NT2/D1 (cell line): Measurements from ENCODE around the gene CENPH.
"Not testable (repeated sequence)": the region's sequence is repeated elsewhere in the genome, so short reads cannot be mapped to it uniquely, and the experiment has no call there.

Experiments used
- DNase-seq: peaks from one replicate; pipeline ENCODE4 v3.0.0-alpha.2; 2011; ENCODE audit warnings: low read depth, low spot score
- H3K27me3 ChIP-seq: 2 replicates; pipeline ENCODE4 v1.6.0; 2011; ENCODE audit warnings: mild to moderate bottlenecking; ENCODE audit not compliant: insufficient read length, insufficient read depth
- H3K36me3 ChIP-seq: 2 replicates; pipeline ENCODE4 v1.6.1; 2011; ENCODE audit warnings: mild to moderate bottlenecking, low read length, mixed read lengths; ENCODE audit not compliant: insufficient read depth, insufficient read length
- H3K4me1 ChIP-seq: 2 replicates; pipeline ENCODE4 v1.5.1; 2011; ENCODE audit not compliant: insufficient read depth, insufficient read length
- H3K4me3 ChIP-seq: 2 replicates; pipeline ENCODE4 v1.5.1; 2011; ENCODE audit warnings: low read depth; ENCODE audit not compliant: insufficient read length
- H3K9ac ChIP-seq: 2 replicates; pipeline ENCODE4 v1.6.0; 2011; ENCODE audit warnings: low read depth; ENCODE audit not compliant: insufficient read length
- H3K9me3 ChIP-seq: 2 replicates; pipeline ENCODE4 v1.5.1; 2011; ENCODE audit warnings: mild to moderate bottlenecking, low read length; ENCODE audit not compliant: insufficient read depth
- SUZ12 ChIP-seq: IDR thresholded peaks from 2 replicates; pipeline ENCODE4 v1.6.1; 2011; ENCODE audit not compliant: insufficient read length, insufficient read depth; ENCODE audit errors: extremely low read depth
- YY1 ChIP-seq: IDR thresholded peaks from 2 replicates; pipeline ENCODE4 v1.6.1; 2011; ENCODE audit not compliant: insufficient read length, insufficient read depth
- ZNF274 ChIP-seq: IDR thresholded peaks from 2 replicates; pipeline ENCODE4 v1.6.1; 2011; ENCODE audit warnings: mild to moderate bottlenecking, low read depth, low read length

The CENPH gene

GRCh38 chr5:69224520-69224919 lies 35.1 kb downstream of the CENPH start:
- Histone ChIP-seq H3K4me3 (no peak overlapping the region), H3K4me1 (no peaks in the 10 kb centered on the region)
- no peak for TF ChIP-seq YY1
- TF ChIP-seq SUZ12 = no peak
- no peak for TF ChIP-seq ZNF274

GRCh38 chr5:69225860-69226259 lies 36.5 kb downstream of the CENPH start:
- no peaks in the 10 kb centered on the region for H3K9me3 ChIP-seq
- H3K27me3 ChIP-seq = no peaks in the 10 kb centered on the region
- no peak for DNase-seq
- H3K4me3 ChIP-seq = no peak overlapping the region
- no peak overlapping the region for H3K9ac ChIP-seq
- TF ChIP-seq ZNF274 (no peak), SUZ12 (no peak), YY1 (no peak)
- no peaks in the 10 kb centered on the region for H3K4me1 ChIP-seq
- peaks cover 21% of the 10 kb centered on the region for H3K36me3 ChIP-seq

More at GRCh38 chr5:69224520-69224919, 35.1 kb downstream of the CENPH start:
- Histone ChIP-seq H3K27me3 (no peaks in the 10 kb centered on the region), H3K9ac (no peak overlapping the region), H3K9me3 (peaks cover 8% of the 10 kb centered on the region), H3K36me3 (peaks cover 18% of the 10 kb centered on the region)
- DNase-seq = no peak

GRCh38 chr5:69230181-69230580 lies 40.8 kb downstream of the CENPH start:
- no peaks in the 10 kb centered on the region for H3K4me1 ChIP-seq
- DNase-seq = no peak
- no peak overlapping the region for H3K4me3 ChIP-seq
- H3K36me3 ChIP-seq = peaks cover 21% of the 10 kb centered on the region
- no peak for TF ChIP-seq ZNF274
- no peaks in the 10 kb centered on the region for H3K9me3 ChIP-seq
- H3K9ac ChIP-seq = no peak overlapping the region
- H3K27me3 ChIP-seq = no peaks in the 10 kb centered on the region

GRCh38 chr5:69231281-69231680 lies 41.9 kb downstream of the CENPH start:
- H3K4me3 ChIP-seq = no peak overlapping the region
- H3K9me3 ChIP-seq = no peaks in the 10 kb centered on the region
- TF ChIP-seq SUZ12 (no peak), YY1 (no peak), ZNF274 (no peak)
- no peak for DNase-seq
- peaks cover 21% of the 10 kb centered on the region for H3K36me3 ChIP-seq
- no peak overlapping the region for H3K9ac ChIP-seq
- no peaks in the 10 kb centered on the region for H3K4me1 ChIP-seq
- no peaks in the 10 kb centered on the region for H3K27me3 ChIP-seq

- Histone ChIP-seq H3K9ac (no peak overlapping the region), H3K4me3 (no peak overlapping the region), H3K27me3 (no peaks in the 10 kb centered on the region), H3K36me3 (peaks cover 25% of the 10 kb centered on the region), H3K9me3 (no peaks in the 10 kb centered on the region), H3K4me1 (no peaks in the 10 kb centered on the region)
- DNase-seq = no peak
- TF ChIP-seq YY1 (no peak), SUZ12 (no peak), ZNF274 (no peak)
Measured at GRCh38 chr5:69231851-69232250, 42.5 kb downstream of the CENPH start.

GRCh38 chr5:69234457-69235268 lies 45.3 kb downstream of the CENPH start, which contains the start of gene CDK7:
TSS of gene CDK7 (plus strand) at chr5:69234886. CDS start at chr5:69234976, 90 bp downstream.
- H3K36me3 ChIP-seq = peaks cover 22% of the 10 kb centered on the region
- no peaks in the 10 kb centered on the region for H3K9me3 ChIP-seq
- no peaks in the 10 kb centered on the region for H3K4me1 ChIP-seq
- peak; percentile 74 for DNase-seq
- TF ChIP-seq SUZ12 (no peak), ZNF274 (no peak), YY1 (peak; percentile 38)
- H3K27me3 ChIP-seq = no peaks in the 10 kb centered on the region
- peak within 1 kb of the TSS; percentile 93 for H3K4me3 ChIP-seq
- peak within 1 kb of the TSS; percentile 94 for H3K9ac ChIP-seq

- H3K27me3 ChIP-seq, H3K9ac ChIP-seq, H3K4me1 ChIP-seq, H3K9me3 ChIP-seq, H3K4me3 ChIP-seq, DNase-seq: not testable (repeated sequence)
- H3K36me3 ChIP-seq = peaks cover 27% of the 10 kb centered on the region
Measured at GRCh38 chr5:69236733-69237132, 47.4 kb downstream of the CENPH start.

- Histone ChIP-seq H3K4me1 (no peaks in the 10 kb centered on the region), H3K36me3 (peaks cover 27% of the 10 kb centered on the region), H3K9me3 (no peaks in the 10 kb centered on the region), H3K9ac (no peak overlapping the region), H3K27me3 (no peaks in the 10 kb centered on the region), H3K4me3 (no peak overlapping the region)
- no peak for TF ChIP-seq YY1
- TF ChIP-seq ZNF274 = no peak
- TF ChIP-seq SUZ12 = no peak
- DNase-seq = no peak
Measured at GRCh38 chr5:69237877-69238276, 48.5 kb downstream of the CENPH start.
